ENCODE measurements around the gene ZNF341. TPM values are rescaled to one million over a fixed set of nuclear protein-coding genes. Genes with fewer than 3 reads are reported as not detected.

ZNF341 gene
- total and polyA plus RNA-seq, 4 donors = 2.1 to 4.3 (median 3.4) TPM

DNA sequence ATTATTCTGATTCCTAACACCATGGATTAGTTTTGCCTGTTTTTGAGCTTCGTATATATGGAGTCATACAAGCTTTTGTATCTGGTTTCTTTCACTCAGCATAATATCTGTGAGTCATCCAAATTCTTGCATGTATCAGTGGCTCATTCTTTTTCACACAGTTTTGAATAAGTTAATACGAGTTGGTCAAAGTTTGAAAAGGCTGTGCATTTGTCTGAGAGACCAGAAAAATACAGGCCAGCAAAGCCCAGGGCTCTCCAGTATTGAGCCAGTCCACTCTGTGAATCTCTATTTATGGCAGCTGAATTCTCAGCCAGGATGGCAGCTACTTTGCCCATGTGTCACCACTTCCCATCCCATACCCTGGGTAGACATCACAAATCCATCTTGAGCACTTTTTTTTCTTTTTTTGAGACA is 72.1 kb downstream of the ZNF341 start:
- Histone ChIP-seq H3K9me3 (ENCODE audit: control insufficient read depth in 4 of 4, insufficient read depth in 3 of 4, low read length in 3 of 4) (no peaks in the 10 kb centered on the region), H3K9ac (ENCODE audit: insufficient read depth in 1 of 2, low read length in 2 of 2) (no peak overlapping the region), H3K4me3 (no peak overlapping the region), H3K36me3 (ENCODE audit: control insufficient read depth in 4 of 4, insufficient read depth in 4 of 4, low read length in 4 of 4) (no peaks in the 10 kb centered on the region), H3K27ac (ENCODE audit: low read depth in 1 of 2, low read length in 1 of 2) (no peak overlapping the region), H3K27me3 (ENCODE audit: control insufficient read depth in 3 of 3, insufficient read depth in 3 of 3, low read length in 2 of 3) (no peaks in the 10 kb centered on the region), H3K4me1 (ENCODE audit: control insufficient read depth in 5 of 5, insufficient read depth in 5 of 5, low read length in 5 of 5) (no peaks in the 10 kb centered on the region)
- DNase-seq = no peak
- TF ChIP-seq, protein P1, sequence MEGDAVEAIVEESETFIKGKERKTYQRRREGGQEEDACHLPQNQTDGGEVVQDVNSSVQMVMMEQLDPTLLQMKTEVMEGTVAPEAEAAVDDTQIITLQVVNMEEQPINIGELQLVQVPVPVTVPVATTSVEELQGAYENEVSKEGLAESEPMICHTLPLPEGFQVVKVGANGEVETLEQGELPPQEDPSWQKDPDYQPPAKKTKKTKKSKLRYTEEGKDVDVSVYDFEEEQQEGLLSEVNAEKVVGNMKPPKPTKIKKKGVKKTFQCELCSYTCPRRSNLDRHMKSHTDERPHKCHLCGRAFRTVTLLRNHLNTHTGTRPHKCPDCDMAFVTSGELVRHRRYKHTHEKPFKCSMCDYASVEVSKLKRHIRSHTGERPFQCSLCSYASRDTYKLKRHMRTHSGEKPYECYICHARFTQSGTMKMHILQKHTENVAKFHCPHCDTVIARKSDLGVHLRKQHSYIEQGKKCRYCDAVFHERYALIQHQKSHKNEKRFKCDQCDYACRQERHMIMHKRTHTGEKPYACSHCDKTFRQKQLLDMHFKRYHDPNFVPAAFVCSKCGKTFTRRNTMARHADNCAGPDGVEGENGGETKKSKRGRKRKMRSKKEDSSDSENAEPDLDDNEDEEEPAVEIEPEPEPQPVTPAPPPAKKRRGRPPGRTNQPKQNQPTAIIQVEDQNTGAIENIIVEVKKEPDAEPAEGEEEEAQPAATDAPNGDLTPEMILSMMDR (IDR thresholded peaks at IDR 0.05; ENCODE audit: control extremely low read depth, extremely low read depth) = no peak
- 84 to 93% methylated on average over 2 of the region's 2 CpGs for WGBS, 2 donors
- ATAC-seq (ENCODE audit: insufficient read depth, low FRiP score) = no peak

DNA sequence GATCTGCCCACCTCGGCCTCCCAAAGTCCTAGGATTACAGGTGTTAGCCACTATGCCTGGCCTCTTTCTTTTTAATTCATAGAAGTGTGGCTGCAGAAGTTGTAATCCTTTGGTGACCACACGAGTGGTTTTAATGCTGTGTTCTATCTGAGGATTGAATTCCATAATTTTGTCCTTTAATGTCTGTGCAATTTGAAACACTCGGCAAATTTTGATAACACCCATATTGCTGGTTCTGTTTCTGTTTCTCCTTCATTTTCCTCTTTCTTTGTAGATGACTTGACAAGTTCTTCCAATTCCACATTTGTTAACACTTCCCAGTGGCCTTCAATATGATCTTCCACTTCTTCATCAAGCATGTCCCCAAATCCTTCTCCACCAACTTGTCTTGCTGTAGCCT is 76.6 kb downstream of the ZNF341 start:
- ATAC-seq (ENCODE audit: insufficient read depth, low FRiP score) (no peak), DNase-seq (no peak)
- Histone ChIP-seq H3K27me3 (ENCODE audit: control insufficient read depth in 3 of 3, insufficient read depth in 3 of 3, low read length in 2 of 3) (no peaks in the 10 kb centered on the region), H3K9me3 (ENCODE audit: control insufficient read depth in 4 of 4, insufficient read depth in 3 of 4, low read length in 3 of 4) (no peaks in the 10 kb centered on the region), H3K4me3 (no peak overlapping the region), H3K4me1 (ENCODE audit: control insufficient read depth in 5 of 5, insufficient read depth in 5 of 5, low read length in 5 of 5) (peaks cover 0 to 16% (median 9%) of the 10 kb centered on the region in 5 donors), H3K9ac (ENCODE audit: insufficient read depth in 1 of 2, low read length in 2 of 2) (no peak overlapping the region), H3K27ac (ENCODE audit: low read depth in 1 of 2, low read length in 1 of 2) (no peak overlapping the region), H3K36me3 (ENCODE audit: control insufficient read depth in 4 of 4, insufficient read depth in 4 of 4, low read length in 4 of 4) (no peaks in the 10 kb centered on the region)
- TF ChIP-seq, protein P1 (IDR thresholded peaks at IDR 0.05; ENCODE audit: control extremely low read depth, extremely low read depth) = no peak
- 95 to 96% methylated on average over 3 of the region's 3 CpGs for WGBS, 2 donors

DNA sequence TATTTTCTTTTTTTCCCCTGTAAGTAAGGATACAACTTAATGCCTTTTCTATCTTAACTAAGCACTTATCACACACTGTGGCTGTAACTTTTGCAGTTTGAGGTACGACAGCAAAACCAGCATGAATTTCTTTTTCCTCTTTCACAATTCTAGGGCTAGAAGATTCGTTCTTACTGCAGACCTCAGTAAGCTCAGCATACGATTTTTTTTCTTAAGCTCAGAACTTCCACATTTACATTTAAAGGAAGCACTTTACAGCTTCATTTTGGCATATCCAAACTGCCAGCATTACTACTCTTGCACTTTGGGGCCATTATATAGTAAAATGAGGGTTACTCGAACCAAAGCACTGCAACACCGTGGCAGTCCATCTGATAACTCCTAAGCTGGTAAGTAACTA is 78.5 kb downstream of the ZNF341 start:
- no peak for ATAC-seq (ENCODE audit: insufficient read depth, low FRiP score)
- Histone ChIP-seq H3K27ac (ENCODE audit: low read depth in 1 of 2, low read length in 1 of 2) (no peak overlapping the region), H3K9me3 (ENCODE audit: control insufficient read depth in 4 of 4, insufficient read depth in 3 of 4, low read length in 3 of 4) (no peaks in the 10 kb centered on the region), H3K36me3 (ENCODE audit: control insufficient read depth in 4 of 4, insufficient read depth in 4 of 4, low read length in 4 of 4) (no peaks in the 10 kb centered on the region), H3K9ac (ENCODE audit: insufficient read depth in 1 of 2, low read length in 2 of 2) (no peak overlapping the region), H3K4me1 (ENCODE audit: control insufficient read depth in 5 of 5, insufficient read depth in 5 of 5, low read length in 5 of 5) (peaks cover 10 to 18% (median 13%) of the 10 kb centered on the region in 5 donors), H3K4me3 (no peak overlapping the region), H3K27me3 (ENCODE audit: control insufficient read depth in 3 of 3, insufficient read depth in 3 of 3, low read length in 2 of 3) (no peaks in the 10 kb centered on the region)
- TF ChIP-seq, protein P1 (IDR thresholded peaks at IDR 0.05; ENCODE audit: control extremely low read depth, extremely low read depth) = no peak
- DNase-seq = no peak
- 30 to 47% methylated on average over 5 of the region's 5 CpGs for WGBS, 2 donors

Measured in lung (tissue), 12 donors.